H1 (cell line): Measurements from ENCODE around the gene HTR3B. TPM values are rescaled to one million over a fixed set of nuclear protein-coding genes. Genes with fewer than 3 reads are reported as not detected.

Experiments used
- CTCF ChIA-PET: fragments of 300-600 bp; sonication (Branson Sonifier 250); formaldehyde crosslinking; loops from one replicate; lab custom pipeline; 2021; ENCODE audit not compliant: partially characterized antibody; lab: Charles Lee
- POLR2A ChIA-PET: fragments of 300-600 bp; sonication (Branson Sonifier 250); formaldehyde crosslinking; loops from one replicate; lab custom pipeline; 2021; ENCODE audit warnings: inconsistent platforms; ENCODE audit not compliant: partially characterized antibody; lab: Charles Lee
- DNase-seq, 2 experiments: peaks; one replicate each; pipeline versions ENCODE4 v3.0.0 to v3.0.0-alpha.2; 2010 to 2022; ENCODE audit warnings: low spot score in 2 of 2, low read depth in 1 of 2, mixed read lengths in 1 of 2
- FAIRE-seq: peaks from 2 replicates; lab custom pipeline; 2011; peaks lifted over from hg19 to GRCh38; lab: Jason Lieb, UNC
- H2AFZ ChIP-seq: 2 replicates; pipeline ENCODE4 v1.8.1; 2012; ENCODE audit warnings: low read length, inconsistent platforms
- H2AK5ac ChIP-seq: 2 replicates; pipeline ENCODE4 v1.6.1; 2013; ENCODE audit warnings: low read depth, low read length
- H2BK120ac ChIP-seq: replicated peaks from 2 replicates; pipeline ENCODE3; 2013; ENCODE audit warnings: low read depth, low read length, inconsistent platforms
- H2BK12ac ChIP-seq: 2 replicates; pipeline ENCODE4 v1.6.1; 2013; ENCODE audit warnings: low read depth, low read length
- H2BK15ac ChIP-seq: 2 replicates; pipeline ENCODE4 v1.6.1; 2013; ENCODE audit warnings: low read length
- H2BK20ac ChIP-seq: 2 replicates; pipeline ENCODE4 v1.6.1; 2013; ENCODE audit warnings: low read length
- H2BK5ac ChIP-seq: 2 replicates; pipeline ENCODE4 v1.6.1; 2013; ENCODE audit warnings: low read depth, low read length
- H3K14ac ChIP-seq: 2 replicates; pipeline ENCODE4 v1.6.1; 2013; ENCODE audit warnings: inconsistent platforms; ENCODE audit not compliant: insufficient read length
- H3K18ac ChIP-seq: 2 replicates; pipeline ENCODE4 v1.6.1; 2013; ENCODE audit warnings: low read length; ENCODE audit errors: extremely low read depth
- H3K23ac ChIP-seq: 2 replicates; pipeline ENCODE4 v1.6.1; 2013; ENCODE audit warnings: inconsistent platforms; ENCODE audit not compliant: insufficient read length
- H3K23me2 ChIP-seq: 2 replicates; pipeline ENCODE4 v1.6.1; 2013; ENCODE audit warnings: low read depth, low read length
- H3K27ac ChIP-seq: 2 replicates; pipeline ENCODE4 v1.6.1; 2011; ENCODE audit warnings: low read depth, low read length, inconsistent platforms
- H3K27me3 ChIP-seq, 4 experiments: replicated peaks in 1 of 4; 1 replicate in 1 of 4; 2 replicates in 3 of 4; pipeline versions ENCODE4 v1.6.1 to v1.8.1; 2011 to 2013; ENCODE audit warnings: low read length in 3 of 4, mild to moderate bottlenecking in 3 of 4, inconsistent platforms in 2 of 4, mixed read lengths in 2 of 4, moderate library complexity in 1 of 4; ENCODE audit not compliant: control insufficient read depth in 3 of 4, insufficient read depth in 3 of 4; ENCODE audit errors: extremely low read depth in 1 of 4
- H3K36me3 ChIP-seq, 4 experiments: 2 replicates each; pipeline versions ENCODE4 v1.6.1 to v1.8.1; 2011 to 2013; ENCODE audit warnings: mild to moderate bottlenecking in 4 of 4, low read length in 3 of 4, moderate library complexity in 2 of 4, control low read depth in 1 of 4, inconsistent platforms in 1 of 4; ENCODE audit not compliant: insufficient read depth in 4 of 4, control insufficient read depth in 2 of 4
- H3K4ac ChIP-seq: replicated peaks from 2 replicates; pipeline ENCODE3; 2013; ENCODE audit warnings: low read length, low read depth, mixed read lengths, inconsistent platforms; ENCODE audit not compliant: insufficient read length
- H3K4me1 ChIP-seq, 4 experiments: replicated peaks in 1 of 4; 1 replicate in 1 of 4; 2 replicates in 3 of 4; pipeline versions ENCODE4 v1.6.1 to v1.8.1; 2011 to 2013; ENCODE audit warnings: low read length in 3 of 4, inconsistent platforms in 2 of 4, mixed read lengths in 1 of 4; ENCODE audit not compliant: insufficient read depth in 4 of 4, control insufficient read depth in 3 of 4
- H3K4me2 ChIP-seq, 2 experiments: 2 replicates each; pipeline versions ENCODE4 v1.6.1 to v1.8.1; 2011 to 2013; ENCODE audit warnings: low read depth in 2 of 2, low read length in 2 of 2, control low read depth in 1 of 2, inconsistent platforms in 1 of 2, mild to moderate bottlenecking in 1 of 2; ENCODE audit not compliant: insufficient read depth in 1 of 2
- H3K4me3 ChIP-seq, 4 experiments: fragments of 200-600, 300-600 bp in 1 of 4; sonication (generic), shearing (Covaris generic), sonication (Bioruptor Twin) in 1 of 4; 2 replicates each; pipeline versions ENCODE4 v1.5.1 to v1.8.1; 2011 to 2016; ENCODE audit warnings: low read length in 4 of 4, low read depth in 3 of 4, control low read depth in 2 of 4, inconsistent platforms in 2 of 4, mild to moderate bottlenecking in 2 of 4, mixed read lengths in 1 of 4, moderate library complexity in 1 of 4; ENCODE audit not compliant: insufficient read depth in 2 of 4; ENCODE audit errors: extremely low read depth in 1 of 4
- H3K56ac ChIP-seq: replicated peaks from 2 replicates; pipeline ENCODE3; 2013; ENCODE audit warnings: low read depth, mild to moderate bottlenecking, mixed read lengths, low read length, inconsistent platforms; ENCODE audit not compliant: insufficient read length
- H3K79me1 ChIP-seq: 2 replicates; pipeline ENCODE4 v1.6.1; 2013; ENCODE audit warnings: low read depth, low read length, control low read depth
- H3K79me2 ChIP-seq, 2 experiments: 2 replicates each; pipeline versions ENCODE4 v1.6.1 to v1.8.1; 2012 to 2013; ENCODE audit warnings: low read length in 2 of 2, mild to moderate bottlenecking in 2 of 2, inconsistent platforms in 1 of 2; ENCODE audit not compliant: insufficient read depth in 2 of 2, control insufficient read depth in 1 of 2
- H3K9ac ChIP-seq, 4 experiments: replicated peaks in 1 of 4; 1 replicate in 1 of 4; 2 replicates in 3 of 4; pipeline versions ENCODE4 v1.6.1 to v1.8.1; 2011 to 2013; ENCODE audit warnings: low read depth in 3 of 4, low read length in 3 of 4, control low read depth in 2 of 4, mild to moderate bottlenecking in 2 of 4, moderate library complexity in 2 of 4, inconsistent platforms in 1 of 4; ENCODE audit errors: extremely low read depth in 1 of 4
- H3K9me3 ChIP-seq, 2 experiments: 2 replicates each; pipeline versions ENCODE4 v1.6.1 to v1.8.1; 2012 to 2013; ENCODE audit warnings: mild to moderate bottlenecking in 2 of 2, moderate library complexity in 2 of 2, control low read depth in 1 of 2, inconsistent platforms in 1 of 2, low read depth in 1 of 2, low read length in 1 of 2, mixed read lengths in 1 of 2; ENCODE audit not compliant: insufficient read depth in 2 of 2
- H4K20me1 ChIP-seq, 2 experiments: replicated peaks in 1 of 2; 2 replicates each; pipeline versions ENCODE3 to v1.8.1; 2011 to 2013; ENCODE audit warnings: inconsistent platforms in 2 of 2, low read length in 2 of 2, mild to moderate bottlenecking in 1 of 2; ENCODE audit not compliant: insufficient read depth in 2 of 2, control insufficient read depth in 1 of 2
- H4K5ac ChIP-seq: 2 replicates; pipeline ENCODE4 v1.6.1; 2013; ENCODE audit warnings: low read length, low read depth, mixed read lengths, inconsistent platforms; ENCODE audit not compliant: insufficient read length
- H4K8ac ChIP-seq: 2 replicates; pipeline ENCODE4 v1.8.0; 2013; ENCODE audit warnings: mild to moderate bottlenecking, moderate library complexity, low read length, inconsistent platforms; ENCODE audit not compliant: insufficient read depth; ENCODE audit errors: extremely low read depth
- H4K91ac ChIP-seq: replicated peaks from 2 replicates; pipeline ENCODE3; 2013; ENCODE audit warnings: low read length, mixed read lengths, inconsistent platforms; ENCODE audit not compliant: insufficient read length
- HDAC2 ChIP-seq, 2 experiments: fragments of 300-600 bp in 1 of 2; sonication (generic) in 1 of 2; IDR thresholded peaks; 2 replicates each; pipeline ENCODE4 v1.6.1; 2011 to 2012; ENCODE audit warnings: low read depth in 2 of 2, low read length in 2 of 2, mild to moderate bottlenecking in 2 of 2, moderate library complexity in 2 of 2, borderline replicate concordance in 1 of 2, inconsistent platforms in 1 of 2
- polyA plus RNA-seq, 7 experiments: library from polyadenylated mRNA; depleted of rRNA in 3 of 7; stranded (reverse) in 5 of 7; unstranded in 2 of 7; fragments of >200 nt in 5 of 7; fragments of 200-250 nt in 2 of 7; gene quantifications; 1 replicate in 5 of 7; 2 replicates in 1 of 7; 4 replicates in 1 of 7; pipeline versions ENCODE4 v1.2.1 to v1.2.3, GENCODE V29; 2011 to 2013; ENCODE audit warnings: missing spikeins in 2 of 7, mixed read lengths in 2 of 7
- total RNA-seq: library from RNA; stranded (reverse); fragmentation: NEBNext Ultra II Directional; extraction: Animal tissue kit (Norgen Biotek cat#: 25700); gene quantifications from 2 replicates; pipeline ENCODE4 v1.2.1, GENCODE V29; 2021

Gene HTR3B
- total and polyA plus RNA-seq, 2 of the 8 experiments (the other 6 are each of a cell fraction or from before 2014, with no cell fraction given): not detected

DNA sequence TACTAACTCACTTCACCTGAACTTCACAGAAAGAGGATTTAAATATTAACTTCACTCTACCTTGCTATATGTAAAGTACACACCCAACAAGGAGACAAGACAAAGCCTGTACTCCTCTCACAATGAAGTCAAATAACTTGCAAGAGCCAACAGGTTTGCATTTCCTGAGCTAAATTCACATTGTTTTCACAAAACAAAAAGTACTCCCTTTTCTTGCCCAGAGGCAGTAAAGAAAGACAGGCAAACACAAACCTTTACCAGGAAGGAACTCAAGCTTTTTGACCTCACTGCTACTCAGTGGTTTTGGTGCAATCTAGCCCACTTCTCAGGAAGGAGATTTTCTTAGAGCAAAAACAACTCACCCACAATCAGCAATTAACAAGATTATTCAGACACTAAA, 44.9 kb upstream of the HTR3B start:
- Histone ChIP-seq H3K4me2 (peak overlapping the region; percentile 1 to 36; a peak in 1 of 4 replicates), H2AFZ (no peak overlapping the region), H3K36me3 (peaks cover 0 to 4% (median 0%) of the 10 kb centered on the region in 4 experiments; a peak in 1 of 8 replicates), H2BK12ac (peak overlapping the region; percentile 60; the same call in 1 of the 2 replicates), H3K56ac (peak overlapping the region; percentile 53), H2BK5ac (0 out of 2 replicates have a peak overlapping the region, but pooled peaks have one; percentile 45), H4K8ac (no peak overlapping the region), H3K4ac (no peak overlapping the region), H3K14ac (no peak overlapping the region), H3K18ac (no peak overlapping the region), H3K79me1 (0 out of 2 replicates have a peak, but pooled peaks cover 2% of the 10 kb centered on the region), H3K4me1 (peaks cover 4 to 25% (median 13%) of the 10 kb centered on the region in 4 experiments), H3K27ac (peak overlapping the region; percentile 44), H3K79me2 (peaks cover 11 to 94% of the 10 kb centered on the region in 2 experiments; a peak in 3 of 4 replicates), H4K91ac (no peak overlapping the region), H2BK120ac (peak overlapping the region; percentile 47), H3K4me3 (no peak overlapping the region; a peak in 1 of 8 replicates), H4K20me1 (peaks cover 0 to 1% of the 10 kb centered on the region in 2 experiments), H3K9ac (peak overlapping the region in 1 of 4 experiments; percentile 43; a peak in 1 of 7 replicates), H4K5ac (peak overlapping the region; percentile 27), H3K23ac (no peak overlapping the region), H2BK15ac (no peak overlapping the region), H3K23me2 (no peaks in the 10 kb centered on the region), H2AK5ac (no peak overlapping the region), H3K27me3 (no peaks in the 10 kb centered on the region), H2BK20ac (no peak overlapping the region), H3K9me3 (no peaks in the 10 kb centered on the region)
- DNase-seq (no peak), FAIRE-seq (peak; percentile 83)
- ChIA-PET POLR2A (interaction anchor here (1.1 to 7.8 kb wide), 5 partner anchors 9 to 25 kb away, joined by 3 to 91 read pairs (median 7); partner anchors contain the start of gene USP28), CTCF (interaction anchor here (0.7 to 1.6 kb wide), 5 partner anchors 9 to 54 kb away, joined by 3 to 9 read pairs (median 5); no protein-coding TSS in a partner anchor)
- no peak for TF ChIP-seq HDAC2 (IDR thresholded peaks at IDR 0.05; ENCODE audit: borderline replicate concordance in 1 of 2, low read depth in 2 of 2, low read length in 2 of 2)
